SK-N-SH (cell line): Measurements from ENCODE around the gene SRRD.

ENCODE experiments used
- CTCF ChIP-seq: fragments of 200-600 bp; sonication (generic); IDR thresholded peaks from 2 replicates; pipeline ENCODE4 v1.6.1; 2017; ENCODE audit warnings: antibody characterized with exemption, mild to moderate bottlenecking, moderate library complexity
- NRF1 ChIP-seq: IDR thresholded peaks from 2 replicates; pipeline ENCODE4 v1.6.1; 2012; ENCODE audit warnings: low read depth, mild to moderate bottlenecking, low read length

DNA sequence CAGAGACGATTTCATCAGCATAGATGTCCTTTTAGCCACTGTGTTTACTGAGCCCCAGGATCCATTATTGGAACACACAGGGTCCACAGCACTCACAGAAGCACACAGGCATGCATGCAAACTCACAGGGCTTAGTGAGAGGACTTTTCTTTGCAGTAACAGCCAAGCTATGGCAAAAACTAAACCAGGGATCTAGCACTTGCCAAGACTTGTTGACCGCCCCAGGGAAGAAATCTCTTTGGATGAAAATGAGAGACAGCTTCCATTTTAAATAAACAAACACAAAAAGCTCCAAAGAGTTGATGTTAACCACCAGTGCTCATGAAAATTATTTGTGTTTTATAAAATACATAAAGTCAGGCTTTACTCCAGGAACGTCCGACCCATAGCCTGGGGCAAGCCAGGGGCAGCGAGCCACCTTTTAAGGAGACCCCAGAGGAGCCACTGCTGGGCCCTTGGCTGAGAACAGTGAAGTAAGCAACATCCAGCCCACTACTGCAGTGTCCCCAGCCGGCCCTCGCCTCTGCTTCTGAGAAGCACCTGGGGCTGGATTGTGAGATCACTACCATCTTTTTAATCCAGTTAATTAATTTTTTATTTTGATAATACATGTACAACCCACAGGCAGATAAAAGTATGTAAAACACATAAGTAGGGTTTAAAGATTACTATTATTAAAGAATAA lies 50.6 kb downstream of the SRRD start:
- TF ChIP-seq NRF1 (no peak), CTCF (no peak)
